HEK293 (cell line): ENCODE measurements around the gene TRPM2.
A peak's percentile ranks its signal among the peaks of the same experiment; 100 is the strongest.

Experiments used
- GLIS1 ChIP-seq: fragments of 450-650 bp; formaldehyde crosslinking; IDR thresholded peaks from 2 replicates; pipeline ENCODE4 v1.5.1; 2016; ENCODE audit warnings: missing biosample characterization, missing genetic modification characterization
- KLF8 ChIP-seq: fragments of 450-650 bp; formaldehyde crosslinking; IDR thresholded peaks from 2 replicates; pipeline ENCODE4 v1.5.1; 2016; ENCODE audit warnings: missing biosample characterization, missing genetic modification characterization
- ZBTB1 ChIP-seq: fragments of 450-650 bp; formaldehyde crosslinking; IDR thresholded peaks from 2 replicates; pipeline ENCODE4 v1.5.1; 2016; ENCODE audit warnings: missing biosample characterization, missing genetic modification characterization
- ZEB2 ChIP-seq: fragments of 450-650 bp; formaldehyde crosslinking; IDR thresholded peaks from 2 replicates; pipeline ENCODE4 v1.5.1; 2016; ENCODE audit warnings: missing biosample characterization, missing genetic modification characterization
- ZNF169 ChIP-seq: fragments of 450-650 bp; formaldehyde crosslinking; IDR thresholded peaks from 2 replicates; pipeline ENCODE4 v1.5.1; 2016; ENCODE audit warnings: missing biosample characterization, missing genetic modification characterization
- ZNF184 ChIP-seq: fragments of 450-650 bp; IDR thresholded peaks from 2 replicates; pipeline ENCODE4 v1.5.1; 2018; ENCODE audit warnings: missing biosample characterization, mild to moderate bottlenecking, missing genetic modification characterization
- ZNF19 ChIP-seq: fragments of 450-650 bp; formaldehyde crosslinking; IDR thresholded peaks from 2 replicates; pipeline ENCODE4; 2016; ENCODE audit warnings: missing biosample characterization, missing genetic modification characterization, low read depth
- ZNF211 ChIP-seq: fragments of 450-650 bp; formaldehyde crosslinking; IDR thresholded peaks from 2 replicates; pipeline ENCODE4 v1.5.1; 2016; ENCODE audit warnings: low read depth, missing biosample characterization, missing genetic modification characterization
- ZNF23 ChIP-seq: fragments of 450-650 bp; formaldehyde crosslinking; IDR thresholded peaks from 2 replicates; pipeline ENCODE4 v1.5.1; 2016; ENCODE audit warnings: missing biosample characterization, missing genetic modification characterization, borderline replicate concordance
- ZNF350 ChIP-seq: fragments of 450-650 bp; formaldehyde crosslinking; IDR thresholded peaks from 2 replicates; pipeline ENCODE4 v1.5.0; 2017; ENCODE audit warnings: missing biosample characterization, mild to moderate bottlenecking, missing genetic modification characterization
- ZNF521 ChIP-seq: fragments of 450-650 bp; formaldehyde crosslinking; IDR thresholded peaks from 2 replicates; pipeline ENCODE4 v1.5.1; 2017; ENCODE audit warnings: missing biosample characterization, mild to moderate bottlenecking, missing genetic modification characterization
- ZNF544 ChIP-seq: fragments of 450-650 bp; formaldehyde crosslinking; IDR thresholded peaks from 2 replicates; pipeline ENCODE4 v1.5.0; 2017; ENCODE audit warnings: missing biosample characterization, missing genetic modification characterization
- ZNF560 ChIP-seq: fragments of 450-650 bp; formaldehyde crosslinking; IDR thresholded peaks from 2 replicates; pipeline ENCODE4 v1.5.1; 2017; ENCODE audit warnings: missing biosample characterization, missing genetic modification characterization, borderline replicate concordance
- ZNF658 ChIP-seq: fragments of 450-650 bp; formaldehyde crosslinking; IDR thresholded peaks from 2 replicates; pipeline ENCODE4; 2016; ENCODE audit warnings: missing biosample characterization, missing genetic modification characterization
- ZNF701 ChIP-seq: fragments of 450-650 bp; formaldehyde crosslinking; IDR thresholded peaks from 2 replicates; pipeline ENCODE4 v1.5.1; 2016; ENCODE audit warnings: missing biosample characterization, missing genetic modification characterization
- ZNF768 ChIP-seq: fragments of 450-650 bp; formaldehyde crosslinking; IDR thresholded peaks from 2 replicates; pipeline ENCODE4 v1.5.1; 2018; ENCODE audit warnings: missing biosample characterization, mild to moderate bottlenecking, missing genetic modification characterization
- ZNF785 ChIP-seq: fragments of 450-650 bp; formaldehyde crosslinking; IDR thresholded peaks from 2 replicates; pipeline ENCODE4 v1.5.1; 2016; ENCODE audit warnings: missing biosample characterization, missing genetic modification characterization
- TF ChIP-seq, protein P1 (sequence below): fragments of 450-650 bp; formaldehyde crosslinking; IDR thresholded peaks from 2 replicates; pipeline ENCODE4 v1.5.0; 2017; ENCODE audit warnings: missing biosample characterization, missing genetic modification characterization, borderline replicate concordance
- TF ChIP-seq, protein P2 (sequence below): fragments of 450-650 bp; formaldehyde crosslinking; IDR thresholded peaks from 2 replicates; pipeline ENCODE4 v1.5.1; 2016; ENCODE audit warnings: missing biosample characterization, missing genetic modification characterization
- TF ChIP-seq, protein P3 (sequence below): fragments of 450-650 bp; formaldehyde crosslinking; IDR thresholded peaks from 2 replicates; pipeline ENCODE4 v1.5.1; 2017; ENCODE audit warnings: missing biosample characterization, missing genetic modification characterization
- TF ChIP-seq, protein P4 (sequence below): fragments of 450-650 bp; formaldehyde crosslinking; conservative IDR thresholded peaks from 2 replicates; pipeline ENCODE4 v1.5.1; 2016; ENCODE audit warnings: low read depth, missing biosample characterization, missing genetic modification characterization
- TF ChIP-seq, protein P5 (sequence below): fragments of 450-650 bp; formaldehyde crosslinking; IDR thresholded peaks from 2 replicates; pipeline ENCODE4 v1.5.1; 2016; ENCODE audit warnings: missing biosample characterization, missing genetic modification characterization
- TF ChIP-seq, protein P6 (sequence below): fragments of 450-650 bp; formaldehyde crosslinking; IDR thresholded peaks from 2 replicates; pipeline ENCODE4 v1.5.1; 2016; ENCODE audit warnings: missing biosample characterization, missing genetic modification characterization

The TRPM2 gene

DNA sequence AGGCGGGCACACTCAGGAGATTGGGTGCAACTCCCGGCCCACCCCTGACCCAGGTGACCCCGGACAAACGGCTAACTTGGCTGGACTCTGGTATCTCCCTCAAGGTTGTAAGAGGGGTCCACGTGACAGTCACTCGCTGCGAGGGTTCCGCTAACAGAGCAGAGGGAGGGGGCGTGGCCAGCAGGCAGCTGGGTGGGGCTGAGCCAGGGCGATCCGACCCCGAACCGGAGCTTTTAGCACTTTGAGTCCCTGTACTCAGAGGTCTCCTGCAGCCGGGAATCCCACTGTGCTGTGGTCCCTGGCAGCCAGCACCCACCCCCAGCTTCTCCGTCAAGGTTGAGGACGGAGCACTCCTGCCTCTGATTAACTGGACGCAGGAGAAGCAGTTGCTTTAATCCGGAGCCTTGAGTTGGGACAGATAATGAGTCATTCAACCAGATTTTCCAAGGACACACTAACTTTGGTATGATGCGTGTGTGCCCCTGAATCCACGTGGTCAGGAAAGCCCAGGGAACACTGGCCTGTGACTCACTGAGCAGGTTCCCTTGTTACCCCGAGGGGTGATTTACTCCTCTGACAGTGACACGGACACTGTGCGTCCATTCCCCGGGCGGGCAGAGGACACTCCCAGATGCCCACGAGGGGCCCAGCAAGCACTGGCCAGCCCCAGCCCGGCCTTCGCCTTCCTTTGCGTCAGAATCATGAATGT is 16.8 kb downstream of the TRPM2 start (continued):
- TF ChIP-seq, protein P1, sequence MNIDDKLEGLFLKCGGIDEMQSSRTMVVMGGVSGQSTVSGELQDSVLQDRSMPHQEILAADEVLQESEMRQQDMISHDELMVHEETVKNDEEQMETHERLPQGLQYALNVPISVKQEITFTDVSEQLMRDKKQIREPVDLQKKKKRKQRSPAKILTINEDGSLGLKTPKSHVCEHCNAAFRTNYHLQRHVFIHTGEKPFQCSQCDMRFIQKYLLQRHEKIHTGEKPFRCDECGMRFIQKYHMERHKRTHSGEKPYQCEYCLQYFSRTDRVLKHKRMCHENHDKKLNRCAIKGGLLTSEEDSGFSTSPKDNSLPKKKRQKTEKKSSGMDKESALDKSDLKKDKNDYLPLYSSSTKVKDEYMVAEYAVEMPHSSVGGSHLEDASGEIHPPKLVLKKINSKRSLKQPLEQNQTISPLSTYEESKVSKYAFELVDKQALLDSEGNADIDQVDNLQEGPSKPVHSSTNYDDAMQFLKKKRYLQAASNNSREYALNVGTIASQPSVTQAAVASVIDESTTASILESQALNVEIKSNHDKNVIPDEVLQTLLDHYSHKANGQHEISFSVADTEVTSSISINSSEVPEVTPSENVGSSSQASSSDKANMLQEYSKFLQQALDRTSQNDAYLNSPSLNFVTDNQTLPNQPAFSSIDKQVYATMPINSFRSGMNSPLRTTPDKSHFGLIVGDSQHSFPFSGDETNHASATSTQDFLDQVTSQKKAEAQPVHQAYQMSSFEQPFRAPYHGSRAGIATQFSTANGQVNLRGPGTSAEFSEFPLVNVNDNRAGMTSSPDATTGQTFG (tag by site-specific recombination) = no peak
- peak; percentile 58 for TF ChIP-seq GLIS1 (tag by site-specific recombination)
- no peak for TF ChIP-seq ZNF521 (tag by site-specific recombination)
- TF ChIP-seq, protein P2, sequence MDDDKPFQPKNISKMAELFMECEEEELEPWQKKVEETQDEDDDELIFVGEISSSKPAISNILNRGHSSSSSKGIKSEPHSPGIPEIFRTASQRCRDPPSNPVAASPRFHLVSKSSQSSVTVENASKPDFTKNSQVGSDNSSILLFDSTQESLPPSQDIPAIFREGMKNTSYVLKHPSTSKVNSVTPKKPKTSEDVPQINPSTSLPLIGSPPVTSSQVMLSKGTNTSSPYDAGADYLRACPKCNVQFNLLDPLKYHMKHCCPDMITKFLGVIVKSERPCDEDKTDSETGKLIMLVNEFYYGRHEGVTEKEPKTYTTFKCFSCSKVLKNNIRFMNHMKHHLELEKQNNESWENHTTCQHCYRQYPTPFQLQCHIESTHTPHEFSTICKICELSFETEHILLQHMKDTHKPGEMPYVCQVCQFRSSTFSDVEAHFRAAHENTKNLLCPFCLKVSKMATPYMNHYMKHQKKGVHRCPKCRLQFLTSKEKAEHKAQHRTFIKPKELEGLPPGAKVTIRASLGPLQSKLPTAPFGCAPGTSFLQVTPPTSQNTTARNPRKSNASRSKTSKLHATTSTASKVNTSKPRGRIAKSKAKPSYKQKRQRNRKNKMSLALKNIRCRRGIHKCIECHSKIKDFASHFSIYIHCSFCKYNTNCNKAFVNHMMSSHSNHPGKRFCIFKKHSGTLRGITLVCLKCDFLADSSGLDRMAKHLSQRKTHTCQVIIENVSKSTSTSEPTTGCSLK (tag by site-specific recombination) = no peak
- no peak for TF ChIP-seq ZNF701 (tag by site-specific recombination)
- peak; percentile 45; the same call in 1 of the 2 replicates for TF ChIP-seq KLF8 (tag by site-specific recombination)
- no peak for TF ChIP-seq ZNF768
- no peak for TF ChIP-seq ZNF658
- TF ChIP-seq ZNF785 (tag by site-specific recombination) = no peak
- TF ChIP-seq, protein P3, sequence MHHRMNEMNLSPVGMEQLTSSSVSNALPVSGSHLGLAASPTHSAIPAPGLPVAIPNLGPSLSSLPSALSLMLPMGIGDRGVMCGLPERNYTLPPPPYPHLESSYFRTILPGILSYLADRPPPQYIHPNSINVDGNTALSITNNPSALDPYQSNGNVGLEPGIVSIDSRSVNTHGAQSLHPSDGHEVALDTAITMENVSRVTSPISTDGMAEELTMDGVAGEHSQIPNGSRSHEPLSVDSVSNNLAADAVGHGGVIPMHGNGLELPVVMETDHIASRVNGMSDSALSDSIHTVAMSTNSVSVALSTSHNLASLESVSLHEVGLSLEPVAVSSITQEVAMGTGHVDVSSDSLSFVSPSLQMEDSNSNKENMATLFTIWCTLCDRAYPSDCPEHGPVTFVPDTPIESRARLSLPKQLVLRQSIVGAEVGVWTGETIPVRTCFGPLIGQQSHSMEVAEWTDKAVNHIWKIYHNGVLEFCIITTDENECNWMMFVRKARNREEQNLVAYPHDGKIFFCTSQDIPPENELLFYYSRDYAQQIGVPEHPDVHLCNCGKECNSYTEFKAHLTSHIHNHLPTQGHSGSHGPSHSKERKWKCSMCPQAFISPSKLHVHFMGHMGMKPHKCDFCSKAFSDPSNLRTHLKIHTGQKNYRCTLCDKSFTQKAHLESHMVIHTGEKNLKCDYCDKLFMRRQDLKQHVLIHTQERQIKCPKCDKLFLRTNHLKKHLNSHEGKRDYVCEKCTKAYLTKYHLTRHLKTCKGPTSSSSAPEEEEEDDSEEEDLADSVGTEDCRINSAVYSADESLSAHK (tag by site-specific recombination) = no peak
- no peak for TF ChIP-seq ZNF23
- no peak for TF ChIP-seq ZNF350 (tag by site-specific recombination)
- TF ChIP-seq ZBTB1 (tag by site-specific recombination) = no peak
- no peak for TF ChIP-seq ZNF560 (tag by site-specific recombination)
- TF ChIP-seq ZNF169 = no peak
- no peak for TF ChIP-seq ZNF184
- no peak for TF ChIP-seq ZNF211
- 0 out of 2 replicates have a peak, but pooled peaks have one; percentile 50 for TF ChIP-seq ZEB2 (tag by site-specific recombination)
- TF ChIP-seq, protein P4, sequence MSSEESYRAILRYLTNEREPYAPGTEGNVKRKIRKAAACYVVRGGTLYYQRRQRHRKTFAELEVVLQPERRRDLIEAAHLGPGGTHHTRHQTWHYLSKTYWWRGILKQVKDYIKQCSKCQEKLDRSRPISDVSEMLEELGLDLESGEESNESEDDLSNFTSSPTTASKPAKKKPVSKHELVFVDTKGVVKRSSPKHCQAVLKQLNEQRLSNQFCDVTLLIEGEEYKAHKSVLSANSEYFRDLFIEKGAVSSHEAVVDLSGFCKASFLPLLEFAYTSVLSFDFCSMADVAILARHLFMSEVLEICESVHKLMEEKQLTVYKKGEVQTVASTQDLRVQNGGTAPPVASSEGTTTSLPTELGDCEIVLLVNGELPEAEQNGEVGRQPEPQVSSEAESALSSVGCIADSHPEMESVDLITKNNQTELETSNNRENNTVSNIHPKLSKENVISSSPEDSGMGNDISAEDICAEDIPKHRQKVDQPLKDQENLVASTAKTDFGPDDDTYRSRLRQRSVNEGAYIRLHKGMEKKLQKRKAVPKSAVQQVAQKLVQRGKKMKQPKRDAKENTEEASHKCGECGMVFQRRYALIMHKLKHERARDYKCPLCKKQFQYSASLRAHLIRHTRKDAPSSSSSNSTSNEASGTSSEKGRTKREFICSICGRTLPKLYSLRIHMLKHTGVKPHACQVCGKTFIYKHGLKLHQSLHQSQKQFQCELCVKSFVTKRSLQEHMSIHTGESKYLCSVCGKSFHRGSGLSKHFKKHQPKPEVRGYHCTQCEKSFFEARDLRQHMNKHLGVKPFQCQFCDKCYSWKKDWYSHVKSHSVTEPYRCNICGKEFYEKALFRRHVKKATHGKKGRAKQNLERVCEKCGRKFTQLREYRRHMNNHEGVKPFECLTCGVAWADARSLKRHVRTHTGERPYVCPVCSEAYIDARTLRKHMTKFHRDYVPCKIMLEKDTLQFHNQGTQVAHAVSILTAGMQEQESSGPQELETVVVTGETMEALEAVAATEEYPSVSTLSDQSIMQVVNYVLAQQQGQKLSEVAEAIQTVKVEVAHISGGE (tag by site-specific recombination) = no peak
- TF ChIP-seq ZNF19 (tag by site-specific recombination) = no peak
- no peak for TF ChIP-seq ZNF544 (tag by site-specific recombination)
- TF ChIP-seq, protein P5, sequence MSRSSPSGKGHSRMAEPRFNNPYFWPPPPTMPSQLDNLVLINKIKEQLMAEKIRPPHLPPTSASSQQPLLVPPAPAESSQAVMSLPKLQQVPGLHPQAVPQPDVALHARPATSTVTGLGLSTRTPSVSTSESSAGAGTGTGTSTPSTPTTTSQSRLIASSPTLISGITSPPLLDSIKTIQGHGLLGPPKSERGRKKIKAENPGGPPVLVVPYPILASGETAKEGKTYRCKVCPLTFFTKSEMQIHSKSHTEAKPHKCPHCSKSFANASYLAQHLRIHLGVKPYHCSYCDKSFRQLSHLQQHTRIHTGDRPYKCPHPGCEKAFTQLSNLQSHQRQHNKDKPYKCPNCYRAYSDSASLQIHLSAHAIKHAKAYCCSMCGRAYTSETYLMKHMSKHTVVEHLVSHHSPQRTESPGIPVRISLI (tag by site-specific recombination) = no peak
- TF ChIP-seq, protein P6, sequence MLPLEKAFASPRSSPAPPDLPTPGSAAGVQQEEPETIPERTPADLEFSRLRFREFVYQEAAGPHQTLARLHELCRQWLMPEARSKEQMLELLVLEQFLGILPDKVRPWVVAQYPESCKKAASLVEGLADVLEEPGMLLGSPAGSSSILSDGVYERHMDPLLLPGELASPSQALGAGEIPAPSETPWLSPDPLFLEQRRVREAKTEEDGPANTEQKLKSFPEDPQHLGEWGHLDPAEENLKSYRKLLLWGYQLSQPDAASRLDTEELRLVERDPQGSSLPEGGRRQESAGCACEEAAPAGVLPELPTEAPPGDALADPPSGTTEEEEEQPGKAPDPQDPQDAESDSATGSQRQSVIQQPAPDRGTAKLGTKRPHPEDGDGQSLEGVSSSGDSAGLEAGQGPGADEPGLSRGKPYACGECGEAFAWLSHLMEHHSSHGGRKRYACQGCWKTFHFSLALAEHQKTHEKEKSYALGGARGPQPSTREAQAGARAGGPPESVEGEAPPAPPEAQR (tag by site-specific recombination) = no peak
